GM20000 (cell line): ENCODE measurements around the gene UNC50.

Experiments used
- DNase-seq: peaks from one replicate; pipeline ENCODE4 v3.0.0; 2012; ENCODE audit warnings: low spot score
- TF ChIP-seq, protein P1 (sequence below): IDR thresholded peaks from 2 replicates; pipeline ENCODE4 v1.5.1; 2012; ENCODE audit warnings: mild to moderate bottlenecking, control low read depth; ENCODE audit errors: extremely low read depth, missing control alignments

Gene UNC50

DNA sequence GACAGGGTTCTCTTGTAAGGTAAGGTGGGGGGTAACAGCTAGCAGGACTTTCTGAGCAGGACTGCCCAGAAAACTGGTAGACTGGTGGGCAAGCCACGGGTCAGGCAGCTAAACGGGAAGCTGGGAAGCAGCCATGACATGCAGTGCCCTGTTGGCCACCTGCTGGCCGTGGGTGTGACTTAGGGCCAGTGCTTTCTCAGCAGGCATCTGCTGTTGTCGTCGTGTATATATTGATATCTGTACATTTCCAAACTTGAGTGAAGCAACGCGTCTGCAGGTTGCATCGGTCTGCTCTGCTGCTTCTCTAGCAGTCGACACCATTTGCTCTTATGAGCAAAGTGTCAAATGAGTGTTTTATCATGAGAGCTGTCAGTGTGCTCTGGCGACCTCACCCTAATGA is 31.1 kb upstream of the UNC50 start:
- DNase-seq = no peak
- TF ChIP-seq, protein P1, sequence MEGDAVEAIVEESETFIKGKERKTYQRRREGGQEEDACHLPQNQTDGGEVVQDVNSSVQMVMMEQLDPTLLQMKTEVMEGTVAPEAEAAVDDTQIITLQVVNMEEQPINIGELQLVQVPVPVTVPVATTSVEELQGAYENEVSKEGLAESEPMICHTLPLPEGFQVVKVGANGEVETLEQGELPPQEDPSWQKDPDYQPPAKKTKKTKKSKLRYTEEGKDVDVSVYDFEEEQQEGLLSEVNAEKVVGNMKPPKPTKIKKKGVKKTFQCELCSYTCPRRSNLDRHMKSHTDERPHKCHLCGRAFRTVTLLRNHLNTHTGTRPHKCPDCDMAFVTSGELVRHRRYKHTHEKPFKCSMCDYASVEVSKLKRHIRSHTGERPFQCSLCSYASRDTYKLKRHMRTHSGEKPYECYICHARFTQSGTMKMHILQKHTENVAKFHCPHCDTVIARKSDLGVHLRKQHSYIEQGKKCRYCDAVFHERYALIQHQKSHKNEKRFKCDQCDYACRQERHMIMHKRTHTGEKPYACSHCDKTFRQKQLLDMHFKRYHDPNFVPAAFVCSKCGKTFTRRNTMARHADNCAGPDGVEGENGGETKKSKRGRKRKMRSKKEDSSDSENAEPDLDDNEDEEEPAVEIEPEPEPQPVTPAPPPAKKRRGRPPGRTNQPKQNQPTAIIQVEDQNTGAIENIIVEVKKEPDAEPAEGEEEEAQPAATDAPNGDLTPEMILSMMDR = no peak

DNA sequence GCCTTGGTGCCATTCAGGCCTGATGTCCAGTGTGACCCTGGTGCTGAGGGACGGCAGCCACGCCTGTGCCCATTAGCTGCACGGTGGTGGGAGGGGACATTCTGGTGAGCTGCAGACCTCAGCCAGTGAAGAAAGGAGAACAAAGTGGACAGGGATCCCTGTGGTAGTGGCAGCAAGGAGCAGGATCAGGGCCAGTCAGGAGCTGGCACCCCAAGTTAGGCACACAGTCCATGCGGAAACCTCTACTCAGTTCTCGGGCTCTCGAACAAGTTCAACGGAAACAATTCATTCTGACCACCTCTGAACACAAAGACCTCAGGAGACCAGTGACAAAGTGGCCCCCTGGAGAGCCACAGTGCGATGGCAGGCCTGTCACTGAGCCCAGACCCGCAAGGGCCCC is 30.2 kb upstream of the UNC50 start:
- TF ChIP-seq, protein P1 = no peak
- DNase-seq = no peak

DNA sequence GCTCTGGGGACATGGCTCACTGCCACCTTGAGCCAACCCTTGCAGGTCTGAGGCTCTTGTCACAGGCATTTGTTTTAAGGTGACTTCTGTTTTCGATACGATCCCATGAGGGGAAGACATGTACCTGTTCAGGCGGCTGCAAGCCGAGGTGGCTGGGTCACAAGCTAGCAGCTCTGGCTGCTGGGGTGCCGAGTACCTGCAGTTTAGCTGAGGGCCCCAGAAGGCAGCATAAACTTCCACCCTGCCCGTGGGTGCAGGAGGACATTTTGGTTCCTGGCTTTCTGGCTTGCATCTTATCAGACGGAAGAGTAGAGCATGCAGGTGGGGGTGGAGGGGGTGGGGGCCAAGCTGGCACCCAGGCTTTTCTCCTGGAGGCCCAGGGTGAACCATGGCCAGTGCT is 28.5 kb upstream of the UNC50 start:
- TF ChIP-seq, protein P1 = no peak

DNA sequence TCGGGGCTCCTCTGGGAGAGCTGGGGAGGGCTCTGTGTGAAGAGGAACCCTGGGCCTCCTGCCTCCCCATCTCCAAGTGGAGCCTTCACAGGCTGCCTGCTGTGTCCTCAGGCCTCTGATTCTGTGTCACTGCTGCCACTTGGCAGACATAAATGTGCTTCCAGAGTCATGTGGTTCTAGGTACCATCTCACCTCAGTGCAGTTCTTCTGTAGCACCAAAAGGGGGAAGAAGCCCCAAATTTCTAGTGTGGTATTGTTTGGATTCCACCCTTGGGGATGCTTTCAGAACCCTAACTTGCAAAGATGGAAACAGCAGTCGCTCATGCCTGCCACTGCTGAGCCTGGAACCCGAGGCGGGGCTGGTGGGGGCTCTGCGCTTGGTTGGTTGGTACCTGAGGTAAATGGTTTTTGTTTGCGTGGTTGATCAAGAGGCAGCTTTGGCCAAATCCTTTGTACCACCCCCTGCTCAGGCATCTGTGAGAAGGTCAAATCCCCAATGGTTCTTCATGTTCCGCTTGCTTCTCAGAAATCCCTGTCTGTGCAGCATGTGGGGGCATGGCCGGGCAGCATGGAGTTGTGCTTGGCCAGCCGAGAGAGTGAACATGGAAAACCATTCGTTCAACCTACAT is 27.6 kb upstream of the UNC50 start:
- TF ChIP-seq, protein P1 = no peak
- DNase-seq = no peak

More for the DNA sequence above, 28.5 kb upstream of the UNC50 start:
- DNase-seq = no peak

DNA sequence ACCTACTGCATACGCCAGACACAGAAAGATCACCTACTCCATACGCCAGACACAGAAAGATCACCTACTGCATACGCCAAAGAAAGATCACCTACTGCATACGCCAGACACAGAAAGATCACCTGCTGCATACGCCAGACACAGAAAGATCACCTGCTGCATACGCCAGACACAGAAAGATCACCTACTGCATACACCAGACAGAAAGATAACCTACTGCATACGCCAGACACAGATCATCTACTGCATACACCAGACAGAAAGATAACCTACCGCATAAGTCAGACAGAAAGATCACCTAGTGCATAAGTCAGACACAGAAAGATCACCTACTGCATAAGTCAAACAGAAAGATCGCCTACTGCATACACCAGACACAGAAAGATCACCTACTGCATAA is 25.9 kb upstream of the UNC50 start:
- no peak for DNase-seq
- TF ChIP-seq, protein P1 = no peak

DNA sequence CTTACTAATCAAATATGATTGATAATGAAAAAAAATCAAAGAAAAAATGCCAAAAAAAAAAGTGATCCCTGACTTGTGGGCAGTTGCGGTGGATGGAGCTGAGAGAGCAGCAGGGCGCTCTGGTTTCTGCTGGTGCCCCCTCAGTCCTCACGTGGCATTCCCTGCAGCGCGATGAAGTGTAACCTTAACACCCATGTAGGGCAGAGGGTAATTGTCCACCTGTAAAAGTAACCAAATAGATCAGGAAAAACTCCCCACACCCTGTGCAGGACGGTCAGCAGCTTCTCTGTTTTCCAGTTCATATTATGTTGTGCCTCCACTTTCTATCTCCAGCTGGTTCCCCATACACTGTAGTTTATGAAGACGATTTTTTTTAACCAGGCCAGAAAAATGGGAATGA is 25.1 kb upstream of the UNC50 start:
- DNase-seq = no peak
- TF ChIP-seq, protein P1 = no peak

DNA sequence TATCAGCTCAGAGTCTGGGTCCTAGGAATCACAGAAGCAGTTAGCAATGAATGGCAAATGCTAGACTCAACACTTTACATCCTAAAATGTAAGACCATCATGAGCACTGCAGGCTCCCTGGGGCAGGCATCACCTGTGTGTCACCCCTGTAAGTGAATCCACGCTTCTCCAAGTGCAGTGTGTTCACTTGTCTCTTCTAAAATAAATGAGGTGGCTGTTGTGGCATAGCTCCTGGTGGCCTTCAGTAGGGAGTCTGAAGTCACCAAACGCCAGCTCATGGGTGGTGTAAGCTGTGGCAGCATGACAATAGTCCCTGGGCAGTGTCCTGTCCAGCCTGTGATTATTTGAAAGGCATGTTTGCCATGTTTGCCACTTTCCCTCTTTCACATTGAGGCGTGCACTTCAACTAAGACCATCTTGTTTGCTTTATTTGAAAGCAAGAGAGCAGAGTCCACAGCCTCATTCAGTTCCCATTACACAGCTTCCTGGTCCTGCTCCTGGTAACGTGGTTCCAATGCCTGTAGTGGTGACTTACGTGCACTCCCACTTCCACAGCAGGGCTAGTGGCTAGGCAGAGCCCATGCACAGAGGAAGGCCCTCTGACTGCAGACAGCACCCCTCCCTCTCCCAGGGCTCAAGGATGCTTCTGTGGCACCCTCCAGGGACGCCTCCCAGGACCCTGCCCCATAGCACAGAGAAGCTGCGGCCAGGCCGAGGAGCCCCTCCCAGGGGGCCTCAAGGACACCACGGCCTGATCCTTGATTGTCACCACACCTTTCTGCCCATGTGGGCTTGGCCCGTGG is 24.4 kb upstream of the UNC50 start:
- no peak for DNase-seq
- TF ChIP-seq, protein P1 = no peak
